Measurements from ENCODE around the gene SLMAP.

- TF ChIP-seq POLR2A (IDR thresholded peaks at IDR 0.05; ENCODE audit: low read depth) (no peak), CTCF (IDR thresholded peaks at IDR 0.05) (no peak), POLR2AphosphoS5 (IDR thresholded peaks at IDR 0.05) (peak; percentile 24 to 61)
Observed at GRCh38 chr3:57959423-57960173, 203.5 kb downstream of the SLMAP start.

All from esophagus muscularis mucosa (tissue), 3 donors.